Smooth muscle cell (in vitro differentiated cells): ENCODE measurements around the gene FIG4. TPM values are rescaled to one million over a fixed set of nuclear protein-coding genes. Genes with fewer than 3 reads are reported as not detected.

Source experiments
- DNase-seq: peaks from one replicate; lab custom pipeline; 2025; ENCODE audit not compliant: unreplicated experiment; lab: John Stamatoyannopoulos, UW
- H2AFZ ChIP-seq: fragments of 200-600 bp; sonication (generic); 2 replicates; pipeline ENCODE4 v1.6.0; 2016; ENCODE audit warnings: antibody characterized with exemption, low read depth, mild to moderate bottlenecking
- H3F3A ChIP-seq: fragments of 200-600 bp; sonication (generic); 2 replicates; pipeline ENCODE4 v1.6.0; 2017; ENCODE audit warnings: antibody characterized with exemption, low read depth
- H3K27ac ChIP-seq: fragments of 200-600 bp; sonication (generic); 2 replicates; pipeline ENCODE4 v1.5.1; 2016; ENCODE audit warnings: low read depth, mild to moderate bottlenecking
- H3K27me3 ChIP-seq: fragments of 200-600 bp; sonication (generic); 2 replicates; pipeline ENCODE4 v1.6.1; 2016; ENCODE audit warnings: low read depth, mild to moderate bottlenecking
- H3K36me3 ChIP-seq: fragments of 200-600 bp; sonication (generic); 2 replicates; pipeline ENCODE4 v1.5.1; 2016; ENCODE audit warnings: low read depth
- H3K4me1 ChIP-seq: fragments of 200-600 bp; sonication (generic); 2 replicates; pipeline ENCODE4 v1.5.1; 2016; ENCODE audit warnings: low read depth
- H3K4me2 ChIP-seq: fragments of 200-600 bp; sonication (generic); 2 replicates; pipeline ENCODE4 v1.6.0; 2016; ENCODE audit warnings: mild to moderate bottlenecking
- H3K4me3 ChIP-seq: fragments of 200-600 bp; sonication (generic); 2 replicates; pipeline ENCODE4 v1.5.1; 2016; ENCODE audit warnings: mild to moderate bottlenecking
- H3K79me2 ChIP-seq: fragments of 200-600 bp; sonication (generic); 2 replicates; pipeline ENCODE4 v1.6.0; 2016; ENCODE audit warnings: low read depth, mild to moderate bottlenecking
- H3K9ac ChIP-seq: fragments of 200-600 bp; sonication (generic); 2 replicates; pipeline ENCODE4 v1.6.0; 2016; ENCODE audit warnings: low read depth
- H3K9me3 ChIP-seq: fragments of 200-600 bp; sonication (generic); replicated peaks from 2 replicates; pipeline ENCODE4 v1.5.1; 2016; ENCODE audit warnings: low read depth
- H4K20me1 ChIP-seq: fragments of 200-600 bp; sonication (generic); 2 replicates; pipeline ENCODE4 v1.6.0; 2016; ENCODE audit warnings: low read depth
- CTCF ChIP-seq: fragments of 200-600 bp; sonication (generic); IDR thresholded peaks from 2 replicates; pipeline ENCODE4 v1.5.1; 2017; ENCODE audit warnings: borderline replicate concordance, mild to moderate bottlenecking, antibody characterized with exemption; ENCODE audit not compliant: insufficient read depth, poor library complexity, severe bottlenecking
- WGBS: methylation state at CpG from one replicate; pipeline ENCODE4 v1.1.7; 2016; ENCODE audit warnings: low lambda C conversion rate; 5-methylcytosine and 5-hydroxymethylcytosine counted together
- polyA plus RNA-seq: library from polyadenylated mRNA; unstranded; fragments of >200 nt; fragmentation: Nextera tagmentation; extraction: Ambion mirVana; gene quantifications from 2 replicates; pipeline ENCODE4 v1.2.1, GENCODE V29; 2016
- total RNA-seq: library from RNA; depleted of rRNA; stranded (reverse); fragments of >200 nt; gene quantifications from 2 replicates; pipeline ENCODE4 v1.2.3, GENCODE V29; 2014

The FIG4 gene
- total and polyA plus RNA-seq, 2 experiments from 2014 or later = 12.1 to 12.4 TPM

DNA sequence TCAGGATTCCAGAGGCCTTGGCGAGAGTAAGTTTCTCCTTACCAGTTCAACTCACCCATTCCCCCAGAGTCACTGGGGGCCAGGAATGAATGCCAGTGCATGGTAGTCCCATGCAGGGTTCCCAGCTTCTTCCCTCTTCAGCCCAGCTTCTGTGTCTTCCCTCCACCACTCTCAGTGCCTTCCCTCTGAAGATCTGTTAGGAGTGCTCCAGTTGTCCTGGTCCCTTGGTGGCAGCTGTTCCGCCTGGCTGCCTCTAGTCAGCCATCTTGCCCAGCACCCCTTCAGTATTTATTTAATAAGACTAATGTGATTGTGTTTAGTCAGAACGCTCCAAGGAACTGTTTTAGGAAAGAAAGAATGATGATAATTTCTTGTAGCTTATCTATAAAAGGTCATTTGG is 23.1 kb downstream of the FIG4 start:
- Histone ChIP-seq H4K20me1 (peaks cover 16% of the 10 kb centered on the region), H3K4me3 (no peak overlapping the region), H3K36me3 (no peaks in the 10 kb centered on the region), H3K4me1 (no peaks in the 10 kb centered on the region), H3K9me3 (no peaks in the 10 kb centered on the region), H3K79me2 (no peaks in the 10 kb centered on the region), H3K9ac (no peak overlapping the region), H3K4me2 (no peak overlapping the region), H3K27ac (no peak overlapping the region), H2AFZ (no peak overlapping the region), H3F3A (no peaks in the 10 kb centered on the region), H3K27me3 (no peaks in the 10 kb centered on the region)
- 97% methylated on average over 3 of the region's 3 CpGs for WGBS
- TF ChIP-seq CTCF = no peak
- DNase-seq = no peak

GRCh38 chr6:109714611-109715010 is 23.5 kb downstream of the FIG4 start:
- H3K27me3 ChIP-seq = no peaks in the 10 kb centered on the region
- H2AFZ ChIP-seq = no peak overlapping the region
- H3K9me3 ChIP-seq = no peaks in the 10 kb centered on the region
- 92% methylated on average over 1 of the region's 1 CpG for WGBS
- peaks cover 16% of the 10 kb centered on the region for H4K20me1 ChIP-seq
- no peak for DNase-seq
- H3K79me2 ChIP-seq = no peaks in the 10 kb centered on the region
- H3K27ac ChIP-seq = no peak overlapping the region
- no peak for TF ChIP-seq CTCF
- H3F3A ChIP-seq = no peaks in the 10 kb centered on the region
- no peaks in the 10 kb centered on the region for H3K36me3 ChIP-seq
- no peak overlapping the region for H3K4me3 ChIP-seq
- no peaks in the 10 kb centered on the region for H3K4me1 ChIP-seq
- no peak overlapping the region for H3K4me2 ChIP-seq
- H3K9ac ChIP-seq = no peak overlapping the region

DNA sequence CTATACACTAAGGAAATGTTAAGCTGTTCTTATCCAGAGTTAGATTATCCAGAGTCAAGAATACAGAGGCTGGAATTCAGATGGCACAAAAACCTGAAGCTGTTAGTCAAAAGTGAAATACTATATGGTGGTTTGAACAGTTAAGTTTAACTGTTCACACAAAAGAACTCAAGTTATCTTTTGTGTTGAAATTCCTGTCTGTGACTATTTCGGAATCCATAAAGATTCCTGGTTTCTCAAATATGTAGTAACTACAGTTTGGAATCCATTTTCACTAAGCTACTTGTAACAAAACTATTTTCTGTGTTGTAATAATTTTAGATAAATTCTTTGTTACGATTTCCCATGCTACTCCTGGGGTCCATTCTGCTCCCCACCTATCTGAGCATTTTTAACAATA is 24.5 kb downstream of the FIG4 start:
- Histone ChIP-seq H3K36me3 (no peaks in the 10 kb centered on the region), H4K20me1 (peaks cover 12% of the 10 kb centered on the region), H3F3A (no peaks in the 10 kb centered on the region), H3K27ac (no peak overlapping the region), H3K4me2 (no peak overlapping the region), H2AFZ (no peak overlapping the region), H3K27me3 (no peaks in the 10 kb centered on the region), H3K79me2 (no peaks in the 10 kb centered on the region), H3K4me3 (no peak overlapping the region), H3K9me3 (no peaks in the 10 kb centered on the region), H3K9ac (no peak overlapping the region), H3K4me1 (no peaks in the 10 kb centered on the region)
- no peak for DNase-seq
- WGBS = 92% methylated on average over 2 of the region's 2 CpGs
- no peak for TF ChIP-seq CTCF

DNA sequence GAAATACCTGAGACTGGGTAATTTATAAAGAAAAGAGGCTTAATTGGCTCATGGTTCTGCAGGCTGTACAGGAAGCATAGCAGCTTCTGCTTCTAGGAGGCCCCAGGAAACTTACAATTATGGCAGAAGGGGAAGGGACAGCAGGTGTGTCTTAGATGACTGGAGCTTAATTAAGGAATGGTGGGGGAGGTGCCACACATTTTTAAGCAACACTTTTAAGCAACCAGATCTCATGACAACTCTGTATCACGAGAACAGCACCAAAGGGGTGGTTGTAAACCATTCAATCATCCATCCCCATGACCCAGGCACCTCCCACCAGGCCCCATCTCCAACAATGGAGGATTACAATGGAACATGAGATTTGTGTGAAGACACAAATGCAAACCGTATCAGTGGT is 26.9 kb downstream of the FIG4 start:
- no peak overlapping the region for H3K9ac ChIP-seq
- no peak for TF ChIP-seq CTCF
- no peaks in the 10 kb centered on the region for H3K79me2 ChIP-seq
- no peak overlapping the region for H3K27ac ChIP-seq
- H3K4me3 ChIP-seq = no peak overlapping the region
- H3F3A ChIP-seq = no peaks in the 10 kb centered on the region
- H4K20me1 ChIP-seq = peaks cover 4% of the 10 kb centered on the region
- DNase-seq = no peak
- H3K9me3 ChIP-seq = no peaks in the 10 kb centered on the region
- H3K4me2 ChIP-seq = no peak overlapping the region
- H2AFZ ChIP-seq = no peak overlapping the region
- WGBS = 76% methylated on average over 2 of the region's 2 CpGs
- H3K27me3 ChIP-seq = no peaks in the 10 kb centered on the region
- H3K36me3 ChIP-seq = no peaks in the 10 kb centered on the region
- no peaks in the 10 kb centered on the region for H3K4me1 ChIP-seq
